ENCODE data around the gene SLC24A3.

GRCh38 chr20:19519466-19519865 is 307.0 kb downstream of the SLC24A3 start:
- TF ChIP-seq, protein P1, sequence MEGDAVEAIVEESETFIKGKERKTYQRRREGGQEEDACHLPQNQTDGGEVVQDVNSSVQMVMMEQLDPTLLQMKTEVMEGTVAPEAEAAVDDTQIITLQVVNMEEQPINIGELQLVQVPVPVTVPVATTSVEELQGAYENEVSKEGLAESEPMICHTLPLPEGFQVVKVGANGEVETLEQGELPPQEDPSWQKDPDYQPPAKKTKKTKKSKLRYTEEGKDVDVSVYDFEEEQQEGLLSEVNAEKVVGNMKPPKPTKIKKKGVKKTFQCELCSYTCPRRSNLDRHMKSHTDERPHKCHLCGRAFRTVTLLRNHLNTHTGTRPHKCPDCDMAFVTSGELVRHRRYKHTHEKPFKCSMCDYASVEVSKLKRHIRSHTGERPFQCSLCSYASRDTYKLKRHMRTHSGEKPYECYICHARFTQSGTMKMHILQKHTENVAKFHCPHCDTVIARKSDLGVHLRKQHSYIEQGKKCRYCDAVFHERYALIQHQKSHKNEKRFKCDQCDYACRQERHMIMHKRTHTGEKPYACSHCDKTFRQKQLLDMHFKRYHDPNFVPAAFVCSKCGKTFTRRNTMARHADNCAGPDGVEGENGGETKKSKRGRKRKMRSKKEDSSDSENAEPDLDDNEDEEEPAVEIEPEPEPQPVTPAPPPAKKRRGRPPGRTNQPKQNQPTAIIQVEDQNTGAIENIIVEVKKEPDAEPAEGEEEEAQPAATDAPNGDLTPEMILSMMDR (IDR thresholded peaks at IDR 0.05; ENCODE audit: insufficient read depth, low read depth, low read length), result no peak
- no peak for TF ChIP-seq EZH2 (IDR thresholded peaks at IDR 0.05; ENCODE audit: insufficient read depth, low read length)

All from astrocyte (in vitro differentiated cells and primary cell).